LNCAP (cell line): ENCODE data around the gene VAPB.

Experiments
- CTCF ChIP-seq: fragments of 450-650 bp; IDR thresholded peaks from 2 replicates; pipeline ENCODE4 v1.5.1; 2017; ENCODE audit warnings: mild to moderate bottlenecking

Gene VAPB

GRCh38 chr20:58492074-58492718, 103.2 kb downstream of the VAPB start:
- no peak for TF ChIP-seq CTCF

GRCh38 chr20:58492795-58493524, 103.9 kb downstream of the VAPB start:
- TF ChIP-seq CTCF = no peak

- TF ChIP-seq CTCF = no peak
These were observed 106.0 kb downstream of the VAPB start for GRCh38 chr20:58494923-58495622.

- TF ChIP-seq CTCF = no peak
These were observed 106.8 kb downstream of the VAPB start for GRCh38 chr20:58495623-58496428.

GRCh38 chr20:58496429-58496769, 107.4 kb downstream of the VAPB start:
- no peak for TF ChIP-seq CTCF

GRCh38 chr20:58497076-58497641, 108.1 kb downstream of the VAPB start:
- TF ChIP-seq CTCF = no peak
